IPS-20b (cell line): ENCODE data around the gene ERC1.
"Not testable (repeated sequence)": the region's sequence is repeated elsewhere in the genome, so short reads cannot be mapped to it uniquely, and the experiment has no call there.

Source experiments
- H3K27ac ChIP-seq: one replicate; pipeline ENCODE4 v1.5.1; 2013; ENCODE audit warnings: low read length
- H3K27me3 ChIP-seq: 2 replicates; pipeline ENCODE4 v1.6.1; 2013; ENCODE audit warnings: mild to moderate bottlenecking, low read length, inconsistent platforms; ENCODE audit not compliant: insufficient read depth
- H3K36me3 ChIP-seq: 2 replicates; pipeline ENCODE4 v1.6.1; 2013; ENCODE audit warnings: low read depth, mild to moderate bottlenecking, inconsistent platforms, low read length, moderate library complexity; ENCODE audit not compliant: insufficient read depth
- H3K4me1 ChIP-seq: 2 replicates; pipeline ENCODE4 v1.6.1; 2013; ENCODE audit warnings: mild to moderate bottlenecking, control low read depth, inconsistent platforms, low read length, moderate library complexity; ENCODE audit not compliant: insufficient read depth
- H3K4me3 ChIP-seq: 2 replicates; pipeline ENCODE4 v1.5.1; 2013; ENCODE audit warnings: mild to moderate bottlenecking, low read length, inconsistent platforms
- H3K9ac ChIP-seq: 2 replicates; pipeline ENCODE4 v1.6.1; 2013; ENCODE audit warnings: low read depth, mild to moderate bottlenecking, inconsistent platforms, low read length, moderate library complexity
- H3K9me3 ChIP-seq: 2 replicates; pipeline ENCODE4 v1.6.1; 2013; ENCODE audit warnings: mild to moderate bottlenecking, low read depth, low read length, inconsistent platforms; ENCODE audit not compliant: insufficient read depth

ERC1 gene

GRCh38 chr12:1305791-1306500 is 314.9 kb downstream of the ERC1 start:
- H3K4me3 ChIP-seq: no peak overlapping the region
- H3K27ac ChIP-seq: no peak overlapping the region
- H3K9ac ChIP-seq: no peak overlapping the region

DNA sequence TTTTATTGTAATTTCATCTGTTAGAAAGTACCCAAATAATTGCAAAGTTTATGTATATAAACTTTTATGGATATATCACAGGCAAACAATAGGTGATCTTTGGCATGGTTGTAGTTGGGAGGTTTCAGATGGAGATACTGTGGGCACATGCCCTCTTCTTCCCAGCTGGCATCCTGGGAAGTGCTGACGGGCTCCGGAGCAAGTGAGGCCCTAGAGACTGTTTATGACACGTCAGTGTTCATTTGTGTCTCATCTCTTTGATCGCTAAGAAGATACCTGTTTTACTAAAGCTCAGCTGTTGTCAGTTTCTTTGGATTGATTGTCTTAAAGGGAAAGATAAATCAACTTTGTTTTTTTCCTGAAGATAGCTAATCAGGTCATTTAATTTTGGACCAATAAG is 315.8 kb downstream of the ERC1 start:
- H3K27ac ChIP-seq: no peak overlapping the region
- H3K36me3 ChIP-seq: no peaks in the 10 kb centered on the region
- no peaks in the 10 kb centered on the region for H3K9me3 ChIP-seq
- H3K27me3 ChIP-seq: no peaks in the 10 kb centered on the region
- H3K4me3 ChIP-seq: no peak overlapping the region
- H3K9ac ChIP-seq: no peak overlapping the region
- no peaks in the 10 kb centered on the region for H3K4me1 ChIP-seq

More at GRCh38 chr12:1305791-1306500, 314.9 kb downstream of the ERC1 start:
- no peaks in the 10 kb centered on the region for H3K27me3 ChIP-seq
- H3K9me3 ChIP-seq: no peaks in the 10 kb centered on the region
- no peaks in the 10 kb centered on the region for H3K4me1 ChIP-seq
- no peaks in the 10 kb centered on the region for H3K36me3 ChIP-seq

- no peaks in the 10 kb centered on the region for H3K27me3 ChIP-seq
- no peaks in the 10 kb centered on the region for H3K9me3 ChIP-seq
- H3K9ac ChIP-seq: no peak overlapping the region
- no peaks in the 10 kb centered on the region for H3K36me3 ChIP-seq
- H3K4me3 ChIP-seq: no peak overlapping the region
- no peaks in the 10 kb centered on the region for H3K4me1 ChIP-seq
- H3K27ac ChIP-seq: no peak overlapping the region
These were observed 316.8 kb downstream of the ERC1 start for GRCh38 chr12:1307796-1308195.

- Histone ChIP-seq H3K36me3 (peaks cover 5% of the 10 kb centered on the region; the same call in 1 of the 2 replicates), H3K9ac (no peak overlapping the region), H3K9me3 (no peaks in the 10 kb centered on the region), H3K4me1 (no peaks in the 10 kb centered on the region), H3K27ac (no peak overlapping the region), H3K4me3 (no peak overlapping the region), H3K27me3 (no peaks in the 10 kb centered on the region)
These were observed 318.6 kb downstream of the ERC1 start for GRCh38 chr12:1309613-1310012.

- no peak overlapping the region for H3K9ac ChIP-seq
- no peaks in the 10 kb centered on the region for H3K4me1 ChIP-seq
- no peak overlapping the region for H3K4me3 ChIP-seq
- peaks cover 5% of the 10 kb centered on the region; the same call in 1 of the 2 replicates for H3K36me3 ChIP-seq
- no peak overlapping the region for H3K27ac ChIP-seq
- no peaks in the 10 kb centered on the region for H3K27me3 ChIP-seq
- no peaks in the 10 kb centered on the region for H3K9me3 ChIP-seq
These were observed 319.6 kb downstream of the ERC1 start for GRCh38 chr12:1310653-1311052.

GRCh38 chr12:1311145-1311544 is 320.1 kb downstream of the ERC1 start:
- H3K36me3 ChIP-seq: peaks cover 5% of the 10 kb centered on the region; the same call in 1 of the 2 replicates
- H3K4me3 ChIP-seq: no peak overlapping the region
- H3K9me3 ChIP-seq: no peaks in the 10 kb centered on the region
- no peak overlapping the region for H3K27ac ChIP-seq
- no peaks in the 10 kb centered on the region for H3K27me3 ChIP-seq
- no peak overlapping the region for H3K9ac ChIP-seq
- H3K4me1 ChIP-seq: no peaks in the 10 kb centered on the region

GRCh38 chr12:1313906-1314305 is 322.9 kb downstream of the ERC1 start:
- Histone ChIP-seq H3K9ac (no peak overlapping the region), H3K4me1 (peaks cover 8% of the 10 kb centered on the region; the same call in 1 of the 2 replicates), H3K36me3 (peaks cover 5% of the 10 kb centered on the region; the same call in 1 of the 2 replicates), H3K4me3 (no peak overlapping the region), H3K27me3 (no peaks in the 10 kb centered on the region), H3K27ac (no peak overlapping the region), H3K9me3 (no peaks in the 10 kb centered on the region)

GRCh38 chr12:1314523-1314922 is 323.5 kb downstream of the ERC1 start:
- H3K4me3 ChIP-seq: no peak overlapping the region

GRCh38 chr12:1316991-1317390 is 326.0 kb downstream of the ERC1 start:
- not testable (repeated sequence) for H3K36me3 ChIP-seq, H3K9ac ChIP-seq, H3K27me3 ChIP-seq, H3K27ac ChIP-seq, H3K4me1 ChIP-seq, H3K9me3 ChIP-seq, H3K4me3 ChIP-seq

More at GRCh38 chr12:1314523-1314922, 323.5 kb downstream of the ERC1 start:
- Histone ChIP-seq H3K36me3 (peaks cover 5% of the 10 kb centered on the region; the same call in 1 of the 2 replicates), H3K27ac (no peak overlapping the region), H3K4me1 (peaks cover 9% of the 10 kb centered on the region; the same call in 1 of the 2 replicates), H3K27me3 (no peaks in the 10 kb centered on the region), H3K9ac (no peak overlapping the region), H3K9me3 (no peaks in the 10 kb centered on the region)

DNA sequence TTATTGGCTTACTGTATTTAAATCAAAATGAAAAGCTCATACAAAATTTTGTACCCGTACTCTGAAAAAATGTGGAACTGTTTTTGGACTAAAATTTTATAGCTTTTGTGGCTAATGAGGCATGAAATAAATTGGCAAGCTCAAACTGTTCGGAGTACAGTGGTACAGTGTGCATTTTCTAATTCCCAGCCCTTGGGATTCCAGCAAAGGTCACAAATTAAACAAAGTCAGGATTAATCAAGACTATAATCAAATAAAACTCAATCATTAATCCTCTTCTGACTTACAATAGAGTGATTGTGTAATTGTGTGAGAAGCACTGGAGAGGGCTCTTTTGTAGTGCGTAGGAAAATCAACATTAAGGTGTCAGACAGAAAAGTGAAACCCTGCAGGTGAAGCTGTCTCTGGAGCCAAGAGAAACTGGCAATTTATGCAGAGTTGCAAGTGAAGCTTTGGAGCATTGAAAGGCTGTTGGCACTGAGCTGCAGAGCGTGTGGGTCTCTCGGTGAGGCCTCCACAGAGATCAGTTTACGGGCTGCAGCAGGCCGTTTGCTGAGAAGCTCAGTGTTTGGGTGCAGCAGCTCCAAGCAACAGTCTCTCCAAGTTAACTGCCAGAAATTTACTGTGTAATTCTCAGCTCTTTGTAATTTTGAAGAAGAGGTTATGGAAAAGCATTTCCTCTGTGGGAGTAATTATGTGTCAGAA is 327.5 kb downstream of the ERC1 start:
- Histone ChIP-seq H3K9ac (no peak overlapping the region), H3K27me3 (no peaks in the 10 kb centered on the region), H3K27ac (no peak overlapping the region), H3K4me1 (peaks cover 9% of the 10 kb centered on the region; the same call in 1 of the 2 replicates), H3K4me3 (no peak overlapping the region), H3K9me3 (no peaks in the 10 kb centered on the region), H3K36me3 (peaks cover 5% of the 10 kb centered on the region; the same call in 1 of the 2 replicates)

- Histone ChIP-seq H3K36me3 (peaks cover 3% of the 10 kb centered on the region; the same call in 1 of the 2 replicates), H3K27me3 (no peaks in the 10 kb centered on the region), H3K9me3 (no peaks in the 10 kb centered on the region), H3K9ac (no peak overlapping the region), H3K27ac (no peak overlapping the region), H3K4me3 (no peak overlapping the region), H3K4me1 (peaks cover 9% of the 10 kb centered on the region; the same call in 1 of the 2 replicates)
These were observed 328.2 kb downstream of the ERC1 start for GRCh38 chr12:1319212-1319611.

GRCh38 chr12:1320021-1320420 is 329.0 kb downstream of the ERC1 start:
- H3K27me3 ChIP-seq: no peaks in the 10 kb centered on the region
- H3K36me3 ChIP-seq: no peaks in the 10 kb centered on the region
- no peak overlapping the region for H3K9ac ChIP-seq
- H3K9me3 ChIP-seq: no peaks in the 10 kb centered on the region
- no peak overlapping the region for H3K4me3 ChIP-seq
- peaks cover 9% of the 10 kb centered on the region; the same call in 1 of the 2 replicates for H3K4me1 ChIP-seq
- no peak overlapping the region for H3K27ac ChIP-seq
